GM19043 (cell line): Measurements from ENCODE around the gene TBCK.

Experiments used
- ATAC-seq: cut with Tn5 transposase; IDR thresholded peaks from one replicate; pipeline ENCODE4 v1.9.1; 2021; ENCODE audit warnings: low read depth; ENCODE audit not compliant: unreplicated experiment

The TBCK gene

GRCh38 chr4:106002994-106003393 is 313.0 kb downstream of the TBCK start:
- no peak for ATAC-seq

- ATAC-seq: no peak
Measured at GRCh38 chr4:105998171-105999063, 317.6 kb downstream of the TBCK start.

GRCh38 chr4:105996845-105997244 is 319.2 kb downstream of the TBCK start:
- ATAC-seq: no peak

GRCh38 chr4:105994841-105995501 is 321.0 kb downstream of the TBCK start:
- no peak for ATAC-seq

GRCh38 chr4:105994061-105994460 is 321.9 kb downstream of the TBCK start:
- ATAC-seq: no peak

- ATAC-seq: no peak
Measured at GRCh38 chr4:105992641-105993305, 323.2 kb downstream of the TBCK start.

- no peak for ATAC-seq
Measured at GRCh38 chr4:105991726-105992125, 324.3 kb downstream of the TBCK start.
